Vagina (tissue), 2 donors: ENCODE results near the gene DHTKD1. TPM values are rescaled to one million over a fixed set of nuclear protein-coding genes. Genes with fewer than 3 reads are reported as not detected.

ENCODE experiments used
- DNase-seq, 2 donors: peaks; one replicate each; pipeline ENCODE4 v3.0.0-alpha.2; 2017; ENCODE audit errors: extremely low spot score in 2 of 2
- H3K27ac ChIP-seq: fragments of 200-600 bp; sonication (generic); one replicate; pipeline ENCODE4 v1.5.1; 2019
- H3K27me3 ChIP-seq: fragments of 200-600 bp; sonication (generic); one replicate; pipeline ENCODE4 v1.5.1; 2019
- H3K36me3 ChIP-seq, 2 donors: fragments of 200-600 bp; sonication (generic); one replicate each; pipeline ENCODE4 v1.5.1; 2017 to 2019
- H3K4me1 ChIP-seq: fragments of 200-600 bp; sonication (generic); one replicate; pipeline ENCODE4 v1.5.1; 2019
- H3K4me3 ChIP-seq, 2 donors: fragments of 200-600 bp; sonication (generic); 1 replicate in 1 of 2; 2 replicates in 1 of 2; pipeline ENCODE4 v1.5.1; 2016 to 2019
- H3K9me3 ChIP-seq: fragments of 200-600 bp; sonication (generic); one replicate; pipeline ENCODE4 v1.5.1; 2019
- POLR2A ChIP-seq, 2 donors: fragments of 450-650 bp; IDR thresholded peaks; one replicate each; pipeline ENCODE4 v1.6.1; 2017; ENCODE audit warnings: antibody characterized with exemption in 2 of 2, mild to moderate bottlenecking in 2 of 2, moderate library complexity in 2 of 2
- POLR2AphosphoS5 ChIP-seq, 2 donors: sonication (generic); formaldehyde crosslinking; IDR thresholded peaks; one replicate each; pipeline ENCODE4 v1.9.0; 2017; ENCODE audit warnings: antibody characterized with exemption in 2 of 2, mild to moderate bottlenecking in 2 of 2, low read depth in 1 of 2; ENCODE audit not compliant: insufficient read depth in 1 of 2
- intact Hi-C: fragments of 100-400 bp; cut with DNase I; formaldehyde crosslinking; loops from one replicate; pipeline ENCODE4 v1.15.1; 2023
- total RNA-seq: library from RNA; depleted of rRNA; stranded (reverse); fragments of >200 nt; gene quantifications from one replicate; pipeline ENCODE4 v1.2.3, GENCODE V29; 2016
- TF ChIP-seq, protein P1 (sequence below), 3 experiments: fragments of 450-650 bp in 2 of 3; fragments of 200-600 bp in 1 of 3; sonication (generic) in 1 of 3; IDR thresholded peaks; one replicate each; pipeline ENCODE4 v1.5.1; 2017 to 2019; ENCODE audit warnings: antibody characterized with exemption in 3 of 3, mild to moderate bottlenecking in 2 of 3, moderate library complexity in 2 of 3

The DHTKD1 gene
- total RNA-seq, 1 donor from 2014 or later = 13.3 TPM

DNA sequence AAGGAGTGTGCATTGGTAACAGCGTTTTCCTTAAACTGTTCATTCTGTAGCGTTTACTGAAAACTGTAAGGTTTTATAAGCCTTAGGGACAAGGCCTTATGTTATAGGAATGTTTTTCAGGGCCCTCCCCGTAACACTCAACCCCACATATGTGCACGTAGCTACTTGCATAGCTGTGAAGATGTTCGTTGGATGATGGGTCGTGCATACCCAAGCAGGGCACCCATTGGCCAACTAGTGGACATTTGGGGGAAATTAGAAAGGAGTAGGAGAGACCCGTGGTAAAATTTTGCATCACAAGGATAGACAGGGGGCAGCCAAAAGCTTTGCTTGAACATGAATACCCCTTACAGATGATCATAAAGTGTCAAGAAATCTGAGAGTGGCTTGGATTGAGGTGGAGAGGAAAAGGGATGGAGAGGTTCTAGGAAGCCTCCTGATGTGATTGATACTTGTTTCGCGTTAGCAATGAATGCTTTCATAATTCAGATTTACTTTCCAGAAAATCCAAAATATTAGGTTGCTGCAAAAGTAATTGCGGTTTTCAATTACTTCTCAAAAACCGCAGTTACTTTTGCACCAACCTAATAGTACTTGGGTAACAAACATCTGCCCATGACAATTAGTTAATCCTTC, 61.6 kb downstream of the DHTKD1 start:
- Histone ChIP-seq H3K4me1 (peaks cover 12% of the 10 kb centered on the region), H3K9me3 (no peaks in the 10 kb centered on the region), H3K27me3 (no peaks in the 10 kb centered on the region), H3K27ac (peak overlapping the region; percentile 91), H3K4me3 (peak overlapping the region; percentile 81 to 87), H3K36me3 (peaks cover 0 to 6% of the 10 kb centered on the region in 2 donors)
- DNase-seq = no peak
- intact Hi-C loops = no loop called here
- no peak for TF ChIP-seq POLR2AphosphoS5 (IDR thresholded peaks at IDR 0.05; ENCODE audit: insufficient read depth in 1 of 2, low read depth in 1 of 2)
- TF ChIP-seq POLR2A (IDR thresholded peaks at IDR 0.05) = no peak
- TF ChIP-seq, protein P1, sequence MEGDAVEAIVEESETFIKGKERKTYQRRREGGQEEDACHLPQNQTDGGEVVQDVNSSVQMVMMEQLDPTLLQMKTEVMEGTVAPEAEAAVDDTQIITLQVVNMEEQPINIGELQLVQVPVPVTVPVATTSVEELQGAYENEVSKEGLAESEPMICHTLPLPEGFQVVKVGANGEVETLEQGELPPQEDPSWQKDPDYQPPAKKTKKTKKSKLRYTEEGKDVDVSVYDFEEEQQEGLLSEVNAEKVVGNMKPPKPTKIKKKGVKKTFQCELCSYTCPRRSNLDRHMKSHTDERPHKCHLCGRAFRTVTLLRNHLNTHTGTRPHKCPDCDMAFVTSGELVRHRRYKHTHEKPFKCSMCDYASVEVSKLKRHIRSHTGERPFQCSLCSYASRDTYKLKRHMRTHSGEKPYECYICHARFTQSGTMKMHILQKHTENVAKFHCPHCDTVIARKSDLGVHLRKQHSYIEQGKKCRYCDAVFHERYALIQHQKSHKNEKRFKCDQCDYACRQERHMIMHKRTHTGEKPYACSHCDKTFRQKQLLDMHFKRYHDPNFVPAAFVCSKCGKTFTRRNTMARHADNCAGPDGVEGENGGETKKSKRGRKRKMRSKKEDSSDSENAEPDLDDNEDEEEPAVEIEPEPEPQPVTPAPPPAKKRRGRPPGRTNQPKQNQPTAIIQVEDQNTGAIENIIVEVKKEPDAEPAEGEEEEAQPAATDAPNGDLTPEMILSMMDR (IDR thresholded peaks at IDR 0.05) = peak in 2 of 3 experiments; percentile 14 to 24

DNA sequence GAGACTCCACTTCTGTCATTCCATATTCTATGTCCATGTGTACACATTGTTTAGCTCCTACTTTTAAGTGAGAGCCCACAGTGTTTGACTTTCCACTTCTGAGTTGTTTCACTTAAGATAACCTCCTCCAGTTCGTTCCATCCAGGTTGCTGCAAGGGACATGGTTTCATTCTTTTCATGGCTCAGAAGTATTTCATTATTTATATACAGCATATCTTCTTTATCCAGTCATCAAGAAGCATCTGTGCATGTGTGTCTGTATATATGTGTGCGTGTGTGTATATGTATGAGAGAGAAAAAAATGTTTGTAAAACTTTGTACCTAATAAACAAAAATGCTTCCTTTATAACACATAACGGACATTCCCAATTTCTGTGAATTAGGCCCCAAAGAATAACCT, 66.9 kb downstream of the DHTKD1 start:
- no peak overlapping the region for H3K27ac ChIP-seq
- H3K4me3 ChIP-seq = no peak overlapping the region
- no peak for DNase-seq
- peaks cover 7% of the 10 kb centered on the region for H3K4me1 ChIP-seq
- no peaks in the 10 kb centered on the region for H3K27me3 ChIP-seq
- peaks cover 0 to 38% of the 10 kb centered on the region in 2 donors for H3K36me3 ChIP-seq
- no peaks in the 10 kb centered on the region for H3K9me3 ChIP-seq
- intact Hi-C loops = no loop called here
- TF ChIP-seq POLR2A (IDR thresholded peaks at IDR 0.05) (no peak), POLR2AphosphoS5 (IDR thresholded peaks at IDR 0.05; ENCODE audit: insufficient read depth in 1 of 2, low read depth in 1 of 2) (no peak)
- TF ChIP-seq, protein P1 (IDR thresholded peaks at IDR 0.05) = no peak

DNA sequence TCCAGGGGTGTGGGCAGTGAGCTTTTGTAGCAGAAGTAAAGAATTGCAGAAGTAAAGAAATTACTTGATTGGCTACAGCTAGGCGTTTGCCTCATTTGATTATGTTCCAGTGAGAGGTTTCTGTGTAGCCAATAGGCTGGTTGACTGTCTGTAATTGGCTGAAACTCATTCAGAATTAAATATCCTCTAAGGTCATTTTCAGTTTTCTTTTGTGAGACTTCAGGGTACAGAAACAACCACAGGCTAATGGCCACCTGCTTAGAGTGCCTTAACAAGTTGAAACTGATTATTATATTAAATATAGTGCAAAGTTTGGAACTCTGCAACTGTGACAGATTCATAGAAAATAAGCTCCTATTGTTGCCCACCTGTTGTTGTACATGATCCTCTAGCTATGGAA, 71.3 kb downstream of the DHTKD1 start:
- Histone ChIP-seq H3K27me3 (no peaks in the 10 kb centered on the region), H3K36me3 (peaks cover 6 to 56% of the 10 kb centered on the region in 2 donors)
- no peak for DNase-seq

DNA sequence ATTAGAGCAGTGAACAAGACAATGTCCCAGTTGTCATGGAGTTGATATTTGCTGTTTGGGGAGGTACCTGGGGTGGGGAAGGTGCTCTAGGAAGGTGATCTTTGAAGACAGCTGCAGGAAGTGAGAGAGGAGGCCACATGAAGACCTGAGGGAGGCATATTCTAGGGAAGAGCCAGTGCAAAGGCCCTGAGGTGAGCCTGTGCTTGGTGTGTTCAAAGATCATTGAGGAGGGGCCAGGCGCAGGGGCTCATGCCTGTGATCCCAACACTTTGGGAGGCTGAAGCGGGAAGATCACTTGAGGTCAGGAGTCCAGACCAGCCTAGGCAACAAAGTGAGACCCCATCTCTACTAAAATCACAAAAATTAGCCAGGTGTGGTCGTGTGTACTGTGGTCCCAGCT, 75.8 kb downstream of the DHTKD1 start:
- TF ChIP-seq POLR2A (IDR thresholded peaks at IDR 0.05) (no peak), POLR2AphosphoS5 (IDR thresholded peaks at IDR 0.05; ENCODE audit: insufficient read depth in 1 of 2, low read depth in 1 of 2) (no peak)
- TF ChIP-seq, protein P1 (IDR thresholded peaks at IDR 0.05) = no peak
- H3K4me1 ChIP-seq = no peaks in the 10 kb centered on the region
- no peak for DNase-seq
- no peaks in the 10 kb centered on the region for H3K27me3 ChIP-seq
- intact Hi-C loops = no loop called here
- H3K27ac ChIP-seq = no peak overlapping the region
- no peak overlapping the region for H3K4me3 ChIP-seq
- H3K9me3 ChIP-seq = no peaks in the 10 kb centered on the region
- peaks cover 6 to 35% of the 10 kb centered on the region in 2 donors for H3K36me3 ChIP-seq

More for the DNA sequence above, 71.3 kb downstream of the DHTKD1 start:
- no peaks in the 10 kb centered on the region for H3K4me1 ChIP-seq
- H3K27ac ChIP-seq = no peak overlapping the region
- no peaks in the 10 kb centered on the region for H3K9me3 ChIP-seq
- no peak overlapping the region for H3K4me3 ChIP-seq
- intact Hi-C loops = no loop called here
- TF ChIP-seq POLR2A (IDR thresholded peaks at IDR 0.05) = no peak
- TF ChIP-seq, protein P1 (IDR thresholded peaks at IDR 0.05) = no peak
- no peak for TF ChIP-seq POLR2AphosphoS5 (IDR thresholded peaks at IDR 0.05; ENCODE audit: insufficient read depth in 1 of 2, low read depth in 1 of 2)

DNA sequence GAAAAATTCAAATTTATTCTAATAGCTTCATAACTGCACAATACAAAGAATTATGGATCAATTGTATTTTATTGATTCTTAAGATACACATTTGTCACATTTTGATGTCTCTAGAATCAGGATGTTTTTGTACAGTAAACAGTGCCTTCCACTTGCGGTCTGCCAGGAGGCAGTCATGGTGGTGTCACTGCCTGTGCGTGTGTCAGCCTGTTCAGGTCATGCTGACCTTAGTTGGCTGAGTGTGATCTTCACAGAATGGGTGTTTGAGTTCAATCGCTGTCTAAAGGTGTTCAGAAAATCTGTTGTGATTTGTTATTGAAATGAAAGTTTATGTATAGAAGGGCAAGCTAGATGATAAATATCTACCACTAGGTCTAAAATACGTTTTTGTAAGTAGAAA, 81.4 kb downstream of the DHTKD1 start:
- Histone ChIP-seq H3K36me3 (peaks cover 0 to 32% of the 10 kb centered on the region in 2 donors), H3K4me3 (no peak overlapping the region), H3K9me3 (no peaks in the 10 kb centered on the region), H3K4me1 (peaks cover 8% of the 10 kb centered on the region), H3K27me3 (no peaks in the 10 kb centered on the region), H3K27ac (no peak overlapping the region)
- TF ChIP-seq POLR2AphosphoS5 (IDR thresholded peaks at IDR 0.05; ENCODE audit: insufficient read depth in 1 of 2, low read depth in 1 of 2) (no peak), POLR2A (IDR thresholded peaks at IDR 0.05) (no peak)
- TF ChIP-seq, protein P1 (IDR thresholded peaks at IDR 0.05) = no peak
- no peak for DNase-seq
- intact Hi-C loops = no loop called here
